Tibial nerve (tissue), 3 donors: ENCODE results near the gene MTA2.

Experiments
- CTCF ChIP-seq, 5 experiments: fragments of 200-600 bp in 3 of 5; fragments of 450-650 bp in 2 of 5; sonication (generic) in 3 of 5; IDR thresholded peaks; one replicate each; pipeline ENCODE4 v1.5.1; 2016 to 2019; ENCODE audit warnings: antibody characterized with exemption in 5 of 5, mild to moderate bottlenecking in 3 of 5, moderate library complexity in 2 of 5
- POLR2A ChIP-seq, 2 donors: fragments of 450-650 bp; IDR thresholded peaks; one replicate each; pipeline ENCODE4 v1.6.1; 2017; ENCODE audit warnings: antibody characterized with exemption in 2 of 2, mild to moderate bottlenecking in 2 of 2, moderate library complexity in 2 of 2

GRCh38 chr11:62611705-62612365 lies 10.2 kb upstream of the MTA2 start:
- TF ChIP-seq POLR2A (IDR thresholded peaks at IDR 0.05) (no peak), CTCF (IDR thresholded peaks at IDR 0.05) (no peak)
